ENCODE measurements around the gene PRKG2.

The PRKG2 gene

DNA sequence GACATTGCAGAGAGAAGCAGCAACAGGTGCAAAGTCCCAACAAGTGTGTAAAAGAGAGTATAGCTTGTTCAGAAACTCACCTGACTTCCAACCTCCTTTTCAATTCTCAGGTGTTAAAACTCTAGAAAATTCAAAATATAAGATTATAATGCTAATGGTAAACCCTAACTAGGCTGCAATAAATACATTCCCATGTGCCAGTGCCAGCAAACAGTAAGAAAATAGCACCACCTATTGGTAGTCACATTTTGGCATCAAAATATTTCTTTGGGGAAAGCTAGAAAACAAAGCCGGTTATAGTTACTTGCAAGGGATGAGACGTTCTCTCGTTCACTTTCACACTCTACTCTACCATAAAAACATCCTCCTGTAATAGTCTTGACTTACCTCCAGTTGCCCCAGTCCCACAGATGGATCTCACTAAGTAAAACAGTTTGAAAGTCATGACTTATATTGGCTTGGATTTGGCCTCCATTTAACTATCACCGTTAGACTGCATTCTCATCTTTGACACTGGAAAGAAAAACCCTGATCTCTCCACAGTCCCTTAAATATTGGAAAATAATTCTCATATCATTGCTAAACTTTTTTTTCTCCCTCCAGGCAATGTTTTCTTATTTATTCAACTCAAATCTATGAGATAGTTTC is 174.9 kb downstream of the PRKG2 start:
- in situ Hi-C loops (cut with HindIII; ENCODE audit: low sequenced_read_pairs), result loop anchor here (25.0 kb wide), 1 partner anchor 678 kb away; no protein-coding TSS in a partner anchor

DNA sequence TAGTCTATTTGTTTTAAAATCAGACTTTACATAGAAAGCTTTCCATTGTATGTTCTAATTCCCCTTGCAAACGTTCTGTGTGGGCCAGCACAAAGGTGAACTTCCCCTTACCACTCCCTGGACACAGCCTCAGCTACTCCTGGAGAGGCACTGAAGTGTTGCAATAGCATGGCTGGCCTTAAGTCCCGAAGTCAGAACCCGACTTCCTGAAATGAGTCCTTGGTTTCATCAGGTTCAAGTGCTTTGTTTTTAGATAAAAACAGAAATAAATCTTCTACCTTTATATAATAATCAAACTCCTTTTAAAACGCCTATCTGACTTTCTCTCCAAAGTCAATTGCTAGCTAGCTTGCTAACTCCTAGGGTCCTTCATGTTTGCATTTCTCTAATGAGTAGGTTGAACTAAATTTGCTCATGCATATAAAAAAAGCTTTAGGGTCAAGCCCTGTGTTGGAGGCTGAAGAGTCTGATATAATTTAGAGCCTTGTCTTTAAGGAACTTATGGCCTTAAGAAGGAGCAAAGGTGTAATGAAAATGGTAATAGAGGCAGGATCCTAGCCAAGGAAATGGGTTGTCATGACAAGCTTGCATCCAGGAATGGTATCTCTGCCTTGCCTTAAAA is 175.6 kb downstream of the PRKG2 start:
- in situ Hi-C loops (cut with HindIII; ENCODE audit: low sequenced_read_pairs), result loop anchor here (25.0 kb wide), 1 partner anchor 677 kb away; no protein-coding TSS in a partner anchor

DNA sequence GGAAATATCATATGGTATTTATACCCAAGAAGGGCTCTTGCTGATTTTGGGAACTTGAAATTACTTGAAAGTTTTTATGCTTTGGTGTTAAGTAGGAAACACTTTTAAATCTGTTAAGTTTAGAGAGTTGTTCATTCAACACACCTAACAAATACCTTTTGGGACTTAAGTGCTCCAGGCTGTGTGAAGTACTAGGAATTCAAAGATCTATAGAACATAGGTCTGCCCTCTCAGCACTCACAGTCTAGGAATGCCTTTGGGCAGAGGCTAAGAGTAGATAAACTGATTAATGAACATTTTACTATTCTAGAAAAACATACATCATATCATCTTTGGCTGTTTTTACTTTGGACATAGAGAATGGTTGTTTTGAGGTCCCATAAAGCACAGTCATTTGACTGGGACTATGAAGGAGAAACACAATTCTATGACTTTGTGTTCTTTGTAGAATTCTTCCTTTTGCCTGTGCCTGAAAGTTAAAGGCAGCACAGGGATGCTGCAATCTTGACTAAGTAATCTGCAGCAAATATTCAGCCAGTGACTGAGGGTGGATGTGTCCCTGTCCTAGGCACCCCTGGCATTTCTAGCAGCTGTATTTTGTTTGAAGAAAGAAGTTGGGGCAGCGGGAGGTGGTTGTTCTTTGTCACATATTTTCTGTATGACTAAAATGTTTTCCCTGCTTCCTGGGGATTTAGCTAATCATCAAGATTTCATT is 176.2 kb downstream of the PRKG2 start:
- in situ Hi-C loops (cut with HindIII; ENCODE audit: low sequenced_read_pairs), result loop anchor here (25.0 kb wide), 1 partner anchor 676 kb away; no protein-coding TSS in a partner anchor
